IMR-90 (cell line): ENCODE results near the gene LMNTD2. TPM values are rescaled to one million over a fixed set of nuclear protein-coding genes. Genes with fewer than 3 reads are reported as not detected.

ENCODE experiments used
- ATAC-seq: fragments of 200-7000 bp; cut with Tn5 transposase; 2 replicates; pipeline ENCODE4 v1.9.1; 2020; ENCODE audit warnings: low read depth, mild to moderate bottlenecking, moderate library complexity
- BruUV-seq: library from RNA; stranded (reverse); fragments of 400-500 nt; replicated peaks from 2 replicates; lab custom pipeline; 2021; lab: Mats Ljungman, UMichigan
- CTCF ChIA-PET: fragments of 300-600 bp; formaldehyde crosslinking; extraction: SDS; loops from one replicate; lab custom pipeline; 2021; ENCODE audit warnings: antibody characterized with exemption; lab: Yijun Ruan, JAX
- POLR2A ChIA-PET: fragments of 300-600 bp; sonication (Branson Sonifier 250); formaldehyde crosslinking; loops from one replicate; lab custom pipeline; 2022; ENCODE audit warnings: antibody characterized with exemption; ENCODE audit not compliant: unreplicated experiment; lab: Charles Lee
- DNase-seq: peaks from one replicate; pipeline ENCODE4 v3.0.0; 2013
- H2AFZ ChIP-seq: replicated peaks from 2 replicates; pipeline ENCODE3; 2013; ENCODE audit warnings: low read length, mild to moderate bottlenecking; ENCODE audit not compliant: poor library complexity
- H2AK5ac ChIP-seq: 2 replicates; pipeline ENCODE4 v1.6.1; 2013; ENCODE audit warnings: low read depth, low read length, inconsistent platforms
- H2AK9ac ChIP-seq: replicated peaks from 2 replicates; pipeline ENCODE3; 2013; ENCODE audit warnings: mild to moderate bottlenecking, low read depth, low read length, moderate library complexity; ENCODE audit not compliant: poor library complexity
- H2BK120ac ChIP-seq: 2 replicates; pipeline ENCODE4 v1.6.1; 2013; ENCODE audit warnings: low read depth, low read length, inconsistent platforms
- H2BK15ac ChIP-seq: 3 replicates; pipeline ENCODE4 v1.6.1; 2013; ENCODE audit warnings: low read depth, low read length, inconsistent platforms
- H2BK20ac ChIP-seq: 2 replicates; pipeline ENCODE4 v1.6.1; 2013; ENCODE audit warnings: low read depth, mild to moderate bottlenecking, inconsistent platforms, low read length, moderate library complexity
- H2BK5ac ChIP-seq: 2 replicates; pipeline ENCODE4 v1.6.1; 2013; ENCODE audit warnings: mild to moderate bottlenecking, low read depth, low read length, inconsistent platforms; ENCODE audit not compliant: poor library complexity, severe bottlenecking
- H3K14ac ChIP-seq: replicated peaks from 2 replicates; pipeline ENCODE4 v1.6.1; 2013; ENCODE audit warnings: low read depth, low read length, inconsistent platforms
- H3K18ac ChIP-seq: 2 replicates; pipeline ENCODE4 v1.6.1; 2013; ENCODE audit warnings: low read depth, low read length, control low read depth
- H3K23ac ChIP-seq: 2 replicates; pipeline ENCODE4 v1.6.1; 2013; ENCODE audit warnings: low read depth, low read length, inconsistent platforms
- H3K27ac ChIP-seq: 2 replicates; pipeline ENCODE4 v1.5.1; 2013; ENCODE audit warnings: mild to moderate bottlenecking, control low read depth, low read length; ENCODE audit not compliant: insufficient read depth
- H3K27me3 ChIP-seq: 2 replicates; pipeline ENCODE4 v1.6.1; 2013; ENCODE audit warnings: low read length; ENCODE audit not compliant: control insufficient read depth, insufficient read depth
- H3K36me3 ChIP-seq: 2 replicates; pipeline ENCODE4 v1.6.1; 2013; ENCODE audit warnings: low read length, mixed read lengths; ENCODE audit not compliant: control insufficient read depth, insufficient read depth
- H3K4ac ChIP-seq: 2 replicates; pipeline ENCODE4 v1.6.1; 2013; ENCODE audit warnings: low read depth, low read length, inconsistent platforms
- H3K4me1 ChIP-seq: 2 replicates; pipeline ENCODE4 v1.6.1; 2013; ENCODE audit warnings: low read length, mixed read lengths; ENCODE audit not compliant: control insufficient read depth, insufficient read depth
- H3K4me2 ChIP-seq: 2 replicates; pipeline ENCODE4 v1.6.1; 2013; ENCODE audit warnings: low read depth, mild to moderate bottlenecking, control low read depth, low read length, moderate library complexity
- H3K4me3 ChIP-seq: 2 replicates; pipeline ENCODE4 v1.5.1; 2013; ENCODE audit warnings: low read depth, mild to moderate bottlenecking, control low read depth, low read length, moderate library complexity; ENCODE audit not compliant: insufficient read depth
- H3K56ac ChIP-seq: 2 replicates; pipeline ENCODE4 v1.6.1; 2013; ENCODE audit warnings: low read length, inconsistent platforms; ENCODE audit not compliant: insufficient read depth; ENCODE audit errors: extremely low read depth
- H3K79me1 ChIP-seq, 2 experiments: 2 replicates each; pipeline ENCODE4 v1.6.1; 2013; ENCODE audit warnings: low read length in 2 of 2, inconsistent platforms in 1 of 2, low read depth in 1 of 2
- H3K9ac ChIP-seq: 2 replicates; pipeline ENCODE4 v1.6.1; 2013; ENCODE audit warnings: low read depth, low read length, control low read depth
- H3K9me1 ChIP-seq: 2 replicates; pipeline ENCODE4 v1.6.1; 2013; ENCODE audit warnings: low read length, inconsistent platforms; ENCODE audit not compliant: insufficient read depth
- H3K9me3 ChIP-seq: 2 replicates; pipeline ENCODE4 v1.6.1; 2013; ENCODE audit warnings: low read length; ENCODE audit not compliant: control insufficient read depth, insufficient read depth
- H4K20me1 ChIP-seq: 2 replicates; pipeline ENCODE4 v1.6.1; 2013; ENCODE audit warnings: low read length, inconsistent platforms; ENCODE audit not compliant: insufficient read depth
- H4K5ac ChIP-seq: 2 replicates; pipeline ENCODE4 v1.6.1; 2013; ENCODE audit warnings: mild to moderate bottlenecking, low read depth, low read length, control low read depth
- H4K8ac ChIP-seq, 2 experiments: 2 replicates each; pipeline ENCODE4 v1.6.1; 2013; ENCODE audit warnings: low read depth in 2 of 2, low read length in 2 of 2, control low read depth in 1 of 2, inconsistent platforms in 1 of 2
- H4K91ac ChIP-seq: 2 replicates; pipeline ENCODE4 v1.6.1; 2013; ENCODE audit warnings: low read depth, low read length, inconsistent platforms; ENCODE audit not compliant: insufficient read depth
- MAZ ChIP-seq: IDR thresholded peaks from 2 replicates; pipeline ENCODE4 v1.6.1; 2012; ENCODE audit warnings: low read depth, mild to moderate bottlenecking, low read length, improper control_type of control experiment, moderate library complexity, borderline replicate concordance
- NFE2L2 ChIP-seq: fragments of 150-350 bp; IDR thresholded peaks from 2 replicates; pipeline ENCODE4 v1.6.1; 2016; ENCODE audit warnings: low read depth, mild to moderate bottlenecking, low read length
- POLR2A ChIP-seq: IDR thresholded peaks from 2 replicates; pipeline ENCODE4 v1.6.1; 2012; ENCODE audit warnings: mild to moderate bottlenecking, low read depth, low read length
- RAD21 ChIP-seq: IDR thresholded peaks from 2 replicates; pipeline ENCODE4 v1.6.1; 2012; ENCODE audit warnings: low read length, improper control_type of control experiment
- RFX5 ChIP-seq: IDR thresholded peaks from 2 replicates; pipeline ENCODE4 v1.8.0; 2012; ENCODE audit warnings: low read depth, mild to moderate bottlenecking, low read length, moderate library complexity
- WGBS, 2 experiments: methylation state at CpG; one replicate each; pipeline versions ENCODE4 v1.1.5 to v1.1.7; 2013; ENCODE audit warnings: missing lambda C conversion rate in 2 of 2; ENCODE audit not compliant: insufficient read length in 1 of 2; ENCODE audit errors: extremely low coverage in 2 of 2; 5-methylcytosine and 5-hydroxymethylcytosine counted together
- dilution Hi-C: fragments of 300-500 bp; cut with HindIII; formaldehyde crosslinking; loops from one replicate; pipeline ENCODE4 v1.14.3; 2018; ENCODE audit warnings: low sequenced_read_pairs; ENCODE audit not compliant: unreplicated experiment
- in situ Hi-C: fragments of 300-500 bp; cut with MboI; formaldehyde crosslinking; loops from 3 replicates; pipeline ENCODE4 v1.14.3; 2019; ENCODE audit warnings: low sequenced_read_pairs, inconsistent platforms, mixed read lengths
- intact Hi-C: fragments of 100-400 bp; cut with micrococcal nuclease; formaldehyde crosslinking; loops from 2 replicates; pipeline ENCODE4 v1.10.0; 2022
- polyA plus RNA-seq, 3 experiments: library from polyadenylated mRNA; depleted of rRNA; stranded (reverse); fragments of >200 nt; gene quantifications; 2 replicates each; pipeline ENCODE4 v1.2.3, GENCODE V29; 2012; ENCODE audit warnings: low replicate concordance in 1 of 3
- total RNA-seq: library from RNA; depleted of rRNA; stranded (reverse); fragments of >200 nt; gene quantifications from 2 replicates; pipeline ENCODE4 v1.2.3, GENCODE V29; 2012
- TF ChIP-seq, protein P1 (sequence below): conservative IDR thresholded peaks from 2 replicates; pipeline ENCODE4 v1.5.1; 2012; ENCODE audit warnings: mild to moderate bottlenecking, low read depth, low read length, improper control_type of control experiment

LMNTD2 gene
- total and polyA plus RNA-seq, 2 of the 4 experiments (the other 2 are of a cell fraction) = 0.18 to 1.3 TPM

DNA sequence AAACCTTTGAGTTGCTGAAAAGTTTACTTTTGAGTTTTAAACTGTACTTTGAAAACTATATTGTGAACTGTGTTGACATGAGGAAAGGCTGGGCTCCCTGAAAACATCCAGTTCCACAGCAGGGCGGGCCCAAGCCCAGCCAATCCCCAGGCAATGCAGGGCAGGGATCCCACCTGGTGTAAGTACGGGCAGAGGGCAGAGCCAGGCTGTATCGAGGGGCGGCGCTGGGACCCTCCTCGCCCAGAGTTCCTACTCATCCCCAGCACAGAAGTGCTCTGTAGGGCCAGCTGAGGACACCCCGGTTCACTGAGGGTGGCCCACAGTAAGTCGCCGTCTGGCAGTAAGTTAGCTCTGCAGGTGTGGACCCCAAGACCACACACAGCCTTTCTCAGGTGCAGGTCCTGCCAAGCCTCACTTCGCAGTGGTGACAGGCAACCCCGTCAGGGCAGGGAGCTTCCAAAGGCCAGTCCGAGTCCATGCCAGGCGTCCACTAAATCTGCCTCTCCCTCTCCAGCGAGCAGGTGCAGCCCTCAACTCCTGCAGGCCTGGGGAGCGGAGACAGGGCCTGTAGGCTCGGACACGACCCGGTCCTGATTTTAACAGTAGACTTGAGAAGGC lies 6.6 kb upstream of the LMNTD2 start:
- H3K23ac ChIP-seq = no peak overlapping the region; the same call in none of the 2 replicates
- peak overlapping the region; percentile 100 for H3K9ac ChIP-seq
- H3K4me1 ChIP-seq = peaks cover 17% of the 10 kb centered on the region
- no peak overlapping the region for H2AFZ ChIP-seq
- H3K79me1 ChIP-seq = peaks cover 30 to 43% of the 10 kb centered on the region in 2 experiments; a peak in 3 of 4 replicates
- H4K5ac ChIP-seq = peak overlapping the region; percentile 94; the same call in 1 of the 2 replicates
- TF ChIP-seq MAZ = no peak
- no peak for TF ChIP-seq RFX5
- no peak for TF ChIP-seq RAD21
- no peak for TF ChIP-seq POLR2A
- TF ChIP-seq, protein P1, sequence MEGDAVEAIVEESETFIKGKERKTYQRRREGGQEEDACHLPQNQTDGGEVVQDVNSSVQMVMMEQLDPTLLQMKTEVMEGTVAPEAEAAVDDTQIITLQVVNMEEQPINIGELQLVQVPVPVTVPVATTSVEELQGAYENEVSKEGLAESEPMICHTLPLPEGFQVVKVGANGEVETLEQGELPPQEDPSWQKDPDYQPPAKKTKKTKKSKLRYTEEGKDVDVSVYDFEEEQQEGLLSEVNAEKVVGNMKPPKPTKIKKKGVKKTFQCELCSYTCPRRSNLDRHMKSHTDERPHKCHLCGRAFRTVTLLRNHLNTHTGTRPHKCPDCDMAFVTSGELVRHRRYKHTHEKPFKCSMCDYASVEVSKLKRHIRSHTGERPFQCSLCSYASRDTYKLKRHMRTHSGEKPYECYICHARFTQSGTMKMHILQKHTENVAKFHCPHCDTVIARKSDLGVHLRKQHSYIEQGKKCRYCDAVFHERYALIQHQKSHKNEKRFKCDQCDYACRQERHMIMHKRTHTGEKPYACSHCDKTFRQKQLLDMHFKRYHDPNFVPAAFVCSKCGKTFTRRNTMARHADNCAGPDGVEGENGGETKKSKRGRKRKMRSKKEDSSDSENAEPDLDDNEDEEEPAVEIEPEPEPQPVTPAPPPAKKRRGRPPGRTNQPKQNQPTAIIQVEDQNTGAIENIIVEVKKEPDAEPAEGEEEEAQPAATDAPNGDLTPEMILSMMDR = no peak
- no peak for TF ChIP-seq NFE2L2
- intact Hi-C loops = no loop called here
- H3K36me3 ChIP-seq = peaks cover 14% of the 10 kb centered on the region
- peak overlapping the region; percentile 100 for H2AK5ac ChIP-seq
- in situ Hi-C loops = no loop called here
- H2AK9ac ChIP-seq = peak overlapping the region; percentile 100
- POLR2A ChIA-PET = no interaction called here
- BruUV-seq = no TSS peak
- H3K9me1 ChIP-seq = no peaks in the 10 kb centered on the region
- no peaks in the 10 kb centered on the region for H3K9me3 ChIP-seq
- H3K18ac ChIP-seq = no peak overlapping the region
- H2BK20ac ChIP-seq = no peak overlapping the region
- no peak overlapping the region for H3K56ac ChIP-seq
- H2BK120ac ChIP-seq = no peak overlapping the region
- H3K4me3 ChIP-seq = peak overlapping the region; percentile 100
- no peak overlapping the region for H4K91ac ChIP-seq
- peak overlapping the region; percentile 96; the same call in 1 of the 2 replicates for H3K14ac ChIP-seq
- peak overlapping the region; percentile 99 for H3K4me2 ChIP-seq
- no peak overlapping the region for H2BK15ac ChIP-seq
- no peak overlapping the region for H3K4ac ChIP-seq
- H2BK5ac ChIP-seq = peak overlapping the region; percentile 99
- H3K27me3 ChIP-seq = no peaks in the 10 kb centered on the region
- H4K20me1 ChIP-seq = peaks cover 29% of the 10 kb centered on the region
- dilution Hi-C loops = no loop called here
- CTCF ChIA-PET = no interaction called here
- peak overlapping the region; percentile 65 to 98; a peak in 2 of 4 replicates for H4K8ac ChIP-seq
- ATAC-seq (no peak), DNase-seq (no peak)
- 93% methylated on average over 3 of the region's 18 CpGs; no CpG with 5 or more reads in 1 of the 2 experiments for WGBS, 2 experiments
- H3K27ac ChIP-seq = peak overlapping the region; percentile 96; the same call in 1 of the 2 replicates
